Breast epithelium (tissue), 3 donors: Measurements from ENCODE around the gene STEAP4.

Experiments
- CTCF ChIP-seq, 3 donors: fragments of 450-650 bp; IDR thresholded peaks; one replicate each; pipeline ENCODE4 v1.5.1; 2016 to 2017; ENCODE audit warnings: antibody characterized with exemption in 3 of 3, mild to moderate bottlenecking in 3 of 3, moderate library complexity in 3 of 3
- POLR2A ChIP-seq: fragments of 450-650 bp; IDR thresholded peaks from one replicate; pipeline ENCODE4 v1.6.1; 2016; ENCODE audit warnings: antibody characterized with exemption, mild to moderate bottlenecking, moderate library complexity
- POLR2AphosphoS5 ChIP-seq, 3 donors: sonication (generic); formaldehyde crosslinking; IDR thresholded peaks; one replicate each; pipeline ENCODE4 v1.6.1; 2017; ENCODE audit warnings: antibody characterized with exemption in 3 of 3

GRCh38 chr7:88299126-88299525 lies 7.6 kb downstream of the STEAP4 start:
- TF ChIP-seq CTCF (IDR thresholded peaks at IDR 0.05) (no peak), POLR2A (no peak), POLR2AphosphoS5 (IDR thresholded peaks at IDR 0.05) (no peak)
